Measurements from ENCODE around the gene MIA. TPM values are rescaled to one million over a fixed set of nuclear protein-coding genes. Genes with fewer than 3 reads are reported as not detected.
"Not testable (repeated sequence)": the region's sequence is repeated elsewhere in the genome, so short reads cannot be mapped to it uniquely, and the experiment has no call there.

Gene MIA
- total RNA-seq, 1 donor from 2014 or later, result not detected

DNA sequence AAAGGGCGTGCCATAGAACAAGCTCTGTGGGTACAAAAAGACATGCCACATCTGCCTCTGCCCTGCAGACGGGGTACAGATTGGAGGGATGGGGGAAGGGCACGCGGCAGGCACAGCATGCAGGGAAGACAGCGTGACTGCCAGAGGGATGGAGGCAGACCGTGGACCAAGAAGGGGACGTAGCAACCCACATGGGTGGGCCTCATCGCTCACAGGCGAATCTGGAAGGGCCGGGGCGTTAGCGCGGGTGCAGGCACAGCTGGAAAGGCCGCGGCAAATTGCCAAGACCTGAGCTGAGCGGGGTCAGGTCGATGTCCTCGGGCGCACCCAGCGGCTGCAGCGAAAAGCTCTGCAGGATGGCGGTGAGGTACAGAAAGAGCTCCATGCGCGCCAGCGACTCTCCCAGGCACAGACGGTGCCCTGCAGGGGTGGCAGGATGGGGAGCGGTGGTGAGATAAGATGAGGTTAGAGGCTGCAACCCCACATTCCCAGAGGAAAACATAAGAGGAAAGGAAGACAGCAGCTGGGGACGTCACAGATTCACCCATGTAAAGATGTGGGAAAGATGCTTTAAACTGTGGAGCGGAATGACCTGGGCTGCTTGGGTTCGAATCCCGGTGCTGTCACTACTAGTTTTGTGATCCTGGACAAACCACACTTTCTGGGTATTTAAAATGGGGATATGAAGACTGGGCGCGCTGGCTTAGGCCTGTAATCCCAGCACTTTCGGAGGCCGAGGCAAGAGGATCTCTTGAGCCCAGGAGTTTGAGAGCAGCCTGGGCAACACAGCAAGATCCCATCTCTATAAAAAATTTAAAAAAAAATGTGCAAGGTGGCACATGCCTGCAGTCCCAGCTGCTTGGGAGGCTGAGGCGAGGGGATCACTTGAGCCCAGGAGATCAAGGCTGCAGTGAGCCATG is 43.4 kb downstream of the MIA start:
- peak; percentile 81 for DNase-seq (ENCODE audit: low spot score)

DNA sequence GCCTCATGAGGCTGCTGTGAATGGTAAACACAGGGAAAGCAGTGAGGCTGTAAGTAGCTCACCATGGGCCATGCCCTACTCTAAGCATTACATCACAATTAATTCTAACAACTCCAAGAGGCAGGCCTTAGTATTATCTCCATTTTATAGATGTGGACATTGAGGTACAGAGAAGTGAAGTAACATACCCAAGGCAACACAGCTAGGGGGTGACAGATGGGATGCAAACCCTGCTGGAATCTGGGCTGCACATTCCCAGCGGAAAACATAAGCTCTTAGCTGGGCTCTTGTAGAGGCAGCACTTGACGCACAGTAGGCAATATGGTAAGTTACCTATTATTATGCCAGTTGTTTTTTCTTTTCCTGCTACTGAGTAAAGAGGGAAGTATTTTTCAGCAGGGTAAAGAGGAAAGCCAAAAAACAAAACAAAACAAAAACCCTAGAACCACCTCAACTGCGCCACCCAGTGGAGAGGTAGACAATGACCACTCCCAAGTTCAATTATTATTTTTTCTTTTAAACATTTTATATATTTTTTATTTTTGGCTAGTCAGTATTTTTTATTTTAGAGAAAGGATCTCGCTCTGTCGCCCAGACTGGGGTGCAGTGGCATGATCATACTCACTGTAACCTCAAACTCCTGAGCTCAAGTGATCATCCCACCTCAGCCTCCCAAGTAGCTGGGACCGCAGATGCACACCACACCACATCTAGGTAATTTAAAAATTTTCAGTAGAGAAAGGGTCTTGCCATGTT is 44.3 kb downstream of the MIA start:
- peak; percentile 65 for DNase-seq (ENCODE audit: low spot score)

DNA sequence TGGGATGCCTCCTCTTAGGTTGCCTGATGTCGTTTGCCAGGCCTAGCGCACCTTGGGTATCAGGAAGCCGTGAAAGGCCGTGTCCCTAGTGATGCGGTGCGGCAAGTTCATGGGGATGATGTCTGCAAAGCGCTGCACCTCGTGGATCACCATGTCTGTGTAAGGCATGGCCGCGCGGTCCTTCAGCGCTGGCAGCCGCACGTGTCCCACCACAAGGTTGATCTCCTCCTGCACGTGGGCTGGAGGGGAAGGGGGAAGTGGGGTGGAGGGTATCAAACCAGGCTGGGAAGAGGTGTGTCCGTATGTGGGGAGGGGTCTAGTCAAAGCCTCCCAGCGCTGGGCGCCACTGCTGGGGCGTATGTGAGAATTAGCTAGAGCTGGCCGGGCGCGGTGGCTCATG is 46.8 kb downstream of the MIA start:
- peak; percentile 43 for DNase-seq (ENCODE audit: low spot score)

DNA sequence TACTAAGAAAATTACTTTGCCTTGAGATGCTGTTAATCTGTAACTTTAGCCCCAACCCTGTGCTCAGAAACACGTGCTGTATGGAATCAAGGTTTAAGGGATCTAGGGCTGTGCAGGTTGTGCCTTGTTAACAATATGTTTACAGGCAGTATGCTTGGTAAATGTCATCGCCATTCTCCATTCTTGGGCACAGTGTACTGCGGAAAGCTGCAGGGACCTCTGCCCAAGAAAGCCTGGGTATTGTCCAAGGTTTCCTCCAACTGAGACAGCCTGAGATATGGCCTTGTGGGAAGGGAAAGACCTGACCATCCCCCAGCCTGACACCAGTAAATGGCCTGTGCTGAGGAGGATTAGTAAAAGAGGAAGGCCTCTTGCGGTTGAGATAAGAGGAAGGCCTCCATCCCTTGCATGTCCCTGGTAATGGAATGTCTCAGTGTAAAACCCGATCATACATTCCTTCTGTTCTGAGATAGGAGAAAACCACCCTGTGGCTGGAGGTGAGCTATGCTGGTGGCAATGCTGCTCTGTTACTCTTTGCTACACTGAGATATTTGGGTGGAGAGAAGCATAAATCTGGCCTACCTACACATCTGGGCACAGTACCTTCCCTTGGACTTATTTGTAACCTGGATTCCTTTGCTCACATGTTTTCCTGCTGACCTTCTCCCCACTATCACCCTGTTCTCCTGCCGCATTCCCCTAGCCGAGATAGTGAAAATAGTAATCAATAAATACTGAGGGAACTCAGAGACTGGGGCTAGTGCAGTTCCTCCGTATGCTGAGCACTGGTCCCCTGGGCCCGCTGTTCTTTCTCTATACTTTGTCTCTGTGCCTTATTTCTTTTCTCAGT is 47.6 kb downstream of the MIA start:
- DNase-seq (ENCODE audit: low spot score), result peak; percentile 49

DNA sequence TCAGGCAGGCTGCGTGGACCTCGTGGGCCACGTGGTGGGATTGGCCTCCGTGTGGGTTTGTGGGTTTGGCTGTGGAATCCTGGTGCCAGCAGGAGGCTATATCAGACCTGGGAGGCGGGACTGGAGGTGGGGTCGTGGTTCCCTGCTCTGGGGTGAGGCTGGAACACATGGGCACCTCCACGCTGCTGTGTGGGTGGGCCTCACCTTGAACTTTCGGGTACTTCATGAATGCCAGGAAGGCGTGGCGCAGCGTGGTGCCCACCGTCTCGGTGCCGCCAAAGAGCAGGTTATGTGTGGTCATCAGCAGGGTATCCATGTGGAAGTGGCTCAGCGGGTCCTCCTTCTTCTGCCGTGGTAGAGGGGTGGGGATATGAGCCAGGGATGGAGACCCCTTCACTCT is 49.6 kb downstream of the MIA start:
- DNase-seq (ENCODE audit: low spot score), result peak; percentile 35

DNA sequence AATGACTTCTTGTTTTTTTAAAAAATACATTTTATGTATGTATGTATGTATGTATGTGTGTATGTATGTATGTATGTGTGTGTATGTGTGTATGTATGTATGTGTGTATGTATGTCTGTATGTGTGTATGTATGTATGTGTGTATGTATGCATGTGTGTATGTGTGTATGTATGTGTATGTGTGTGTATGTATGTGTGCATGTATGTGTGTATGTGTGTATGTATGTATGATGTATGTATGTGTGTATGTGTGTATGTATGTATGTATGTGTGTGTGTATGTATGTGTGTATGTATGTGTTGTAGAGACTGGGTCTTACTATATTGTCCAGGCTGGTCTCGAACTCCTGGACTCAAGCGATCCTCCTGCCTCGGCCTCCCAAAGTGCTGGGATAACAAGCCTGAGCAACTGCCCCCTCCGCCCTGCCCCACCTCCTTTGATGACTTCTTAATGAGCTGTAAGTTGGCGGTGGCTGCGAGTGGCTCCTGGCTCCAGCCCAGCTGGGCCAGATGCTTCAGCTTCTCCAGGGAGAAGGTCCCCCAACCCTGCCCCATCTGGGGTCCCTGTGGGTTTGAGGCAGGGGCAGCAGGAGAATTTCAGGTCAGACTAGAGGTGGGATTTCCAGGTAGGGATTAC is 50.3 kb downstream of the MIA start:
- DNase-seq (ENCODE audit: low spot score), result peak; percentile 23

DNA sequence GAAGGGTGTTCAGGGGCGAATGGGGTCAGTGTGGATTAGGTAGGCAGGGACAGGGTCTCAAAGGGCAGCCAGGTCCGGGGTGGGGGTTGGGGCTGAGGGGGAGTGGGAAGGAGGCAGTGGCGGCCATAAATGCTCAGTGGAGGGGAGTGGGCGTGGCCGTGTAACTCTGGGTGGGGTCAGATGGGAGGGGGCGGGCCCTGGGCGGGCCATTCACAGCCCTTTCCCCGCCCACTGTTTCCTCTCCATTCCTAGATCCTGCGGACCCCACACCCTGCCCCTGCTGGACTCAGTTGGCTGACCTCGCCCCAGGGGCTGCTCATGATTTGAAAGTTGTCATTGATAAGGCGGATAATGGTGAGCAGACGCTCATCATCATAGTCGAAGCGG is 51.0 kb downstream of the MIA start:
- not testable (repeated sequence) for DNase-seq (ENCODE audit: low spot score)

DNA sequence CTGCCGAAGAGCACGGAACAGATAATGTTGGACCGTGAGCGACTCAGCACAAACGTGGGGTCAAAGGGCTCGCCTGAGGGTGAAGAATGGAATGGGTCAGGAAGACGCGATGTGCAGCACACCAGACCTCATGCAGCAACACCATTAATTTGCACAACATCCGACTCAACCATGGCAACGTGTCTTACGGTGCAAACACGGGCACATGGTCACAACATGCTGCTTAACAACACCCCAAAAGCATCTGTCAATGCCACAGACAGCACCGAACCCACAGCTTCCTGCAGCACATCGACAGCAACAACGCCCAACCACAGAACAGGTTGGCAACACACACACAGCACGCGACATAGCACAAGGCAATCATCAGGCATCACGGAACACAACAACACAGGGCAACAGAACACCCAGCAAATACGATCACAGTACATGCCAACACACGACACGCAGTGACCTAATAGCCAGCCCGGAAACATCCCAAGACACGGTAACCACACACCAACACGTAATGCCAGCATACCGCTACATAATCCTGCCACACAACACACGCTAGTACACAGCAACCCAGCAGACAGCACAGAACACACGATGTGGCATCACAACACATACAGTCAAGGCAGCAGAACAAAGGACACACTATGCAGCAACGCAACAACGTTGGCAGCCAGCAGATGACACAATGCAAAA is 51.5 kb downstream of the MIA start:
- DNase-seq (ENCODE audit: low spot score), result peak; percentile 41

Other genes starting within 250 kb of the MIA start
- 61.2 TPM for gene SHKBP1, start 198.6 kb upstream of the MIA start, total RNA-seq
- 239 TPM for gene LTBP4, start 174.2 kb upstream of the MIA start, total RNA-seq
- 30.3 TPM for gene NUMBL, start 84.9 kb upstream of the MIA start, total RNA-seq
- 35.0 TPM for gene COQ8B, start 58.6 kb upstream of the MIA start, total RNA-seq
- 35.0 TPM for gene ITPKC, start 58.4 kb upstream of the MIA start, total RNA-seq
- 11.3 TPM for gene ACTMAP, start 25.0 kb upstream of the MIA start, total RNA-seq
- 74.0 TPM for gene SNRPA, start 24.3 kb upstream of the MIA start, total RNA-seq
- gene RAB4B, start 2.7 kb downstream of the MIA start, total RNA-seq, result 45.3 TPM
- gene EGLN2, start 23.7 kb downstream of the MIA start, total RNA-seq, result 79.3 TPM
- gene CYP2A6, start 74.9 kb downstream of the MIA start, total RNA-seq, result not detected
- gene CYP2A7, start 106.7 kb downstream of the MIA start, total RNA-seq, result not detected
- not detected for gene CYP2B6, start 215.8 kb downstream of the MIA start, total RNA-seq